HCT116 (cell line): Measurements from ENCODE around the gene MYO7A. TPM values are rescaled to one million over a fixed set of nuclear protein-coding genes. Genes with fewer than 3 reads are reported as not detected.

ENCODE experiments used
- ATAC-seq: fragments of 200-7000 bp; cut with Tn5 transposase; 2 replicates; pipeline ENCODE4 v1.9.1; 2020; ENCODE audit warnings: mild to moderate bottlenecking, moderate library complexity
- BruUV-seq: library from RNA; stranded (reverse); fragments of 400-500 nt; replicated peaks from 2 replicates; lab custom pipeline; 2021; lab: Mats Ljungman, UMichigan
- CTCF ChIA-PET: fragments of 300-600 bp; sonication (Branson Sonifier 250); formaldehyde crosslinking; loops from one replicate; lab custom pipeline; 2021; ENCODE audit warnings: antibody characterized with exemption; lab: Charles Lee
- POLR2A ChIA-PET: fragments of 300-600, 350-600 bp; sonication (Branson Sonifier 250); formaldehyde crosslinking; loops from one replicate; lab custom pipeline; 2021; ENCODE audit warnings: antibody characterized with exemption; lab: Charles Lee
- RAD21 ChIA-PET, 2 experiments: fragments of 300-600 bp; sonication (Branson Sonifier 250); formaldehyde crosslinking; loops; one replicate each; lab custom pipeline; 2023; ENCODE audit warnings: low total read pairs in 2 of 2; ENCODE audit not compliant: uncharacterized antibody in 2 of 2, unreplicated experiment in 2 of 2, low non-redundant PET in 1 of 2; lab: Charles Lee
- DNase-seq: peaks from one replicate; pipeline ENCODE4 v3.0.0-alpha.2; 2010; ENCODE audit warnings: low read depth, low spot score
- H2AFZ ChIP-seq: fragments of 200-600 bp; shearing (Covaris generic), sonication (generic); 2 replicates; pipeline ENCODE4 v1.6.1; 2017; ENCODE audit warnings: low read depth, mixed run types, mixed read lengths, antibody characterized with exemption, low read length; ENCODE audit not compliant: poor library complexity, severe bottlenecking
- H3K27ac ChIP-seq: 2 replicates; pipeline ENCODE4 v1.5.1; 2012; ENCODE audit warnings: low read depth, low read length
- H3K27me3 ChIP-seq: fragments of 200-600 bp; sonication (generic); 2 replicates; pipeline ENCODE4 v1.6.1; 2016; ENCODE audit warnings: mixed run types, low read length, mixed read lengths; ENCODE audit not compliant: insufficient read depth
- H3K36me3 ChIP-seq, 2 experiments: fragments of 200-500 bp in 1 of 2; fragments of 200-600 bp in 1 of 2; sonication (Bioruptor generic) in 1 of 2; sonication (generic) in 1 of 2; 2 replicates each; pipeline versions ENCODE4 v1.5.1 to v1.6.1; 2014 to 2016; ENCODE audit warnings: low read length in 2 of 2, inconsistent platforms in 1 of 2, mixed read lengths in 1 of 2, mixed run types in 1 of 2; ENCODE audit not compliant: insufficient read depth in 2 of 2, control insufficient read depth in 1 of 2
- H3K4me1 ChIP-seq, 2 experiments: fragments of 200-600 bp in 1 of 2; sonication (generic) in 1 of 2; 2 replicates each; pipeline versions ENCODE4 v1.5.1 to v1.6.1; 2012 to 2017; ENCODE audit warnings: low read length in 2 of 2, inconsistent platforms in 1 of 2, mild to moderate bottlenecking in 1 of 2, mixed read lengths in 1 of 2, mixed run types in 1 of 2, moderate library complexity in 1 of 2; ENCODE audit not compliant: insufficient read depth in 2 of 2, control insufficient read depth in 1 of 2
- H3K4me2 ChIP-seq: fragments of 200-600 bp; sonication (generic); 2 replicates; pipeline ENCODE4 v1.6.1; 2017; ENCODE audit warnings: mixed run types, low read length, mixed read lengths
- H3K4me3 ChIP-seq, 2 experiments: fragments of 200-600 bp in 1 of 2; sonication (generic) in 1 of 2; replicated peaks in 1 of 2; 2 replicates each; pipeline ENCODE4 v1.5.1; 2011 to 2016; ENCODE audit warnings: low read length in 2 of 2, control low read depth in 1 of 2, low read depth in 1 of 2, mild to moderate bottlenecking in 1 of 2, mixed read lengths in 1 of 2, mixed run types in 1 of 2
- H3K79me2 ChIP-seq: fragments of 200-600 bp; sonication (generic); 2 replicates; pipeline ENCODE4 v1.6.1; 2017; ENCODE audit warnings: mild to moderate bottlenecking, mixed run types, low read length, moderate library complexity, mixed read lengths; ENCODE audit not compliant: insufficient read depth
- H3K9ac ChIP-seq: fragments of 200-600 bp; sonication (generic); 2 replicates; pipeline ENCODE4 v1.6.1; 2016; ENCODE audit warnings: low read length, mixed read lengths
- H3K9me2 ChIP-seq: fragments of 200-600 bp; sonication (generic), shearing (Covaris generic); 2 replicates; pipeline ENCODE4 v1.6.1; 2017; ENCODE audit warnings: mixed run types, mild to moderate bottlenecking, moderate library complexity; ENCODE audit not compliant: insufficient read depth
- H3K9me3 ChIP-seq, 2 experiments: fragments of 200-500 bp in 1 of 2; fragments of 200-600 bp in 1 of 2; sonication (Bioruptor generic) in 1 of 2; sonication (generic) in 1 of 2; 2 replicates each; pipeline ENCODE4 v1.6.1; 2014 to 2017; ENCODE audit warnings: low read length in 2 of 2, mixed read lengths in 2 of 2, inconsistent platforms in 1 of 2, low read depth in 1 of 2, mild to moderate bottlenecking in 1 of 2, mixed run types in 1 of 2, moderate library complexity in 1 of 2; ENCODE audit not compliant: control insufficient read depth in 1 of 2, insufficient read depth in 1 of 2
- H4K20me1 ChIP-seq: fragments of 200-600 bp; sonication (generic), shearing (Covaris generic); 2 replicates; pipeline ENCODE4 v1.6.1; 2017; ENCODE audit warnings: mixed run types, mild to moderate bottlenecking, moderate library complexity; ENCODE audit not compliant: insufficient read depth
- EZH2 ChIP-seq: fragments of 200-600 bp; sonication (generic); IDR thresholded peaks from 2 replicates; pipeline ENCODE4 v1.6.1; 2017; ENCODE audit warnings: antibody characterized with exemption, mixed run types
- POLR2AphosphoS5 ChIP-seq: IDR thresholded peaks from 2 replicates; pipeline ENCODE4 v1.6.1; 2011; ENCODE audit warnings: mild to moderate bottlenecking, low read depth, low read length, moderate library complexity
- SP1 ChIP-seq: IDR thresholded peaks from 2 replicates; pipeline ENCODE4 v1.6.1; 2012; ENCODE audit warnings: low read depth
- TCF7L2 ChIP-seq: IDR thresholded peaks from 2 replicates; pipeline ENCODE4 v1.7.0; 2011; ENCODE audit warnings: borderline replicate concordance, inconsistent platforms; ENCODE audit not compliant: insufficient read depth, insufficient read length; ENCODE audit errors: extremely low read depth
- intact Hi-C: fragments of 100-400 bp; cut with micrococcal nuclease; formaldehyde crosslinking; loops from 2 replicates; pipeline ENCODE4 v1.10.0; 2022
- total RNA-seq: library from RNA; stranded (reverse); gene quantifications from one replicate; pipeline ENCODE4 v1.2.1, GENCODE V29; 2021; ENCODE audit not compliant: unreplicated experiment
- TF ChIP-seq, protein P1 (sequence below): IDR thresholded peaks from 2 replicates; pipeline ENCODE4 v1.6.1; 2011; ENCODE audit warnings: mild to moderate bottlenecking, low read length, moderate library complexity; ENCODE audit not compliant: insufficient replicate concordance; ENCODE audit errors: extremely low read depth

The MYO7A gene
- total RNA-seq, 1 experiment from 2014 or later, result 1.8 TPM

- RAD21 ChIA-PET, result interaction anchor here in 1 of 2 experiments (1.1 kb wide), 1 partner anchor 17 kb away, joined by 3 read pairs; no protein-coding TSS in a partner anchor
- no TSS peak for BruUV-seq
- no peaks in the 10 kb centered on the region for H4K20me1 ChIP-seq
- H3K79me2 ChIP-seq, result no peaks in the 10 kb centered on the region
- ATAC-seq, result peak; percentile 79
- peak overlapping the region in 1 of 2 experiments; percentile 29; a peak in 2 of 4 replicates for H3K4me3 ChIP-seq
- H3K9ac ChIP-seq, result peak overlapping the region; percentile 16; the same call in 1 of the 2 replicates
- H3K4me2 ChIP-seq, result peak overlapping the region; percentile 73
- H3K9me3 ChIP-seq, result no peaks in the 10 kb centered on the region
- no peaks in the 10 kb centered on the region for H3K36me3 ChIP-seq
- peak; percentile 36 for DNase-seq
- POLR2A ChIA-PET, result interaction anchor here (1.0 kb wide), 1 partner anchor 17 kb away, joined by 3 read pairs; no protein-coding TSS in a partner anchor
- CTCF ChIA-PET, result interaction anchor here (0.9 to 2.5 kb wide), 5 partner anchors 17 to 386 kb away, joined by 4 to 16 read pairs (median 9); no protein-coding TSS in a partner anchor
- H3K27ac ChIP-seq, result peak overlapping the region; percentile 44; the same call in 1 of the 2 replicates
- H3K9me2 ChIP-seq, result no peaks in the 10 kb centered on the region
- H2AFZ ChIP-seq, result no peak overlapping the region
- H3K27me3 ChIP-seq, result no peaks in the 10 kb centered on the region
- TF ChIP-seq EZH2, result no peak
- TF ChIP-seq SP1, result peak; percentile 50
- peak; percentile 16 for TF ChIP-seq TCF7L2
- TF ChIP-seq POLR2AphosphoS5, result peak; percentile 48; the same call in 1 of the 2 replicates
- TF ChIP-seq, protein P1, sequence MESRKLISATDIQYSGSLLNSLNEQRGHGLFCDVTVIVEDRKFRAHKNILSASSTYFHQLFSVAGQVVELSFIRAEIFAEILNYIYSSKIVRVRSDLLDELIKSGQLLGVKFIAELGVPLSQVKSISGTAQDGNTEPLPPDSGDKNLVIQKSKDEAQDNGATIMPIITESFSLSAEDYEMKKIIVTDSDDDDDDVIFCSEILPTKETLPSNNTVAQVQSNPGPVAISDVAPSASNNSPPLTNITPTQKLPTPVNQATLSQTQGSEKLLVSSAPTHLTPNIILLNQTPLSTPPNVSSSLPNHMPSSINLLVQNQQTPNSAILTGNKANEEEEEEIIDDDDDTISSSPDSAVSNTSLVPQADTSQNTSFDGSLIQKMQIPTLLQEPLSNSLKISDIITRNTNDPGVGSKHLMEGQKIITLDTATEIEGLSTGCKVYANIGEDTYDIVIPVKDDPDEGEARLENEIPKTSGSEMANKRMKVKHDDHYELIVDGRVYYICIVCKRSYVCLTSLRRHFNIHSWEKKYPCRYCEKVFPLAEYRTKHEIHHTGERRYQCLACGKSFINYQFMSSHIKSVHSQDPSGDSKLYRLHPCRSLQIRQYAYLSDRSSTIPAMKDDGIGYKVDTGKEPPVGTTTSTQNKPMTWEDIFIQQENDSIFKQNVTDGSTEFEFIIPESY, result no peak
- intact Hi-C loops, result no loop called here
- H3K4me1 ChIP-seq, result peaks cover 44 to 61% of the 10 kb centered on the region in 2 experiments
Measured at GRCh38 chr11:77107950-77108349, 20.1 kb upstream of the MYO7A start.
